Measurements from ENCODE around the gene TMCO6. TPM values are rescaled to one million over a fixed set of nuclear protein-coding genes. Genes with fewer than 3 reads are reported as not detected.
A peak's percentile ranks its signal among the peaks of the same experiment; 100 is the strongest.

TMCO6 gene
- total and polyA plus RNA-seq, 9 of the 15 experiments (the other 6 are each of a cell fraction or from before 2014, with no cell fraction given) = 3.4 to 46.4 (median 16.7) TPM

DNA sequence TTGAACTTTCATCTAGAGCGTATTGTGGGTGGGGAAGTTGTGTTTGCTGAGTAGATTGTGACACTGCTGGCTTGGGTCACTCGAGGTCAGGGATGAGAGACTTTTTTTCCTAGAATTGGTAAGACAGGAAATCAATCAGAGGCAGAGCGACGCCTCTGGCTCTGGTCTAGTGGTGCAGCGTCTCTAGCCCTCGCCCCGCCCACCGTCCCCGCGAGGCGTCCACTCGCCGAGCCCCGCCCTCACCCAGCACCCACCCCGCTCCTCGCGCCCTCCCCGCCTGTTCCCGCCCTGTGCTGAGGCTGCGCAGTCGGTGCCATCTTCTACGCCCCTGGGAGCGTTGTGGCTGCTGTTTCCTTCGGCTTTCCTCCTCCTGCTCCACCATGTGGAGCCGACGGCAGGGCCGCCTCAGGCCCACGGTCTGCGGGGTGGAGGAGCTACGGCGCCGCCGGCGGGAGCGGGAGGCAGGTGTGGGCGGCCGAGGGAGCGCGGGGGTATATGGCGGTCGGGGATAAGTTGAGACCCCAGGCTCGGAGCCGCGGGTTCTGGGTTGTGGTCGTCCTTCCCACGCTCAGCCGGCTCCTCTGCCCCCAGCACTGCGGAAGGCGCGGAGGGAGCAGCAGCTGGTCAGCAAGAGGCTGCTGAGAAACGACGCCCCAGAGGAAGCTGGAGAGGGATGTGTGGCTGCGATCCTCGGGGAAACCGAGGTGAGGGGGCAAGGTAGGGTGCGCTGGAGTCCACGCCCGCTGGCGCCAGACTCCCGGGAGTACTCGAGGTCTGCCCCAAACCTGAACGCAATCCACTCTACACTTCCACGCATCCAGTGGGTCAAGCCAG lies at the start of gene TMCO6 (continued):
- TF ChIP-seq ZNF449 (CRISPR knock-in tag; IDR thresholded peaks at IDR 0.05) (no peak), EGR1 (conservative IDR thresholded peaks at IDR 0.05) (peak; percentile 33), ZBTB5 (IDR thresholded peaks at IDR 0.05) (no peak), SMARCA4 (IDR thresholded peaks at IDR 0.05) (no peak), ZC3H11A (IDR thresholded peaks at IDR 0.05; ENCODE audit: low read depth, low read length) (no peak)
- TF ChIP-seq, protein P1, sequence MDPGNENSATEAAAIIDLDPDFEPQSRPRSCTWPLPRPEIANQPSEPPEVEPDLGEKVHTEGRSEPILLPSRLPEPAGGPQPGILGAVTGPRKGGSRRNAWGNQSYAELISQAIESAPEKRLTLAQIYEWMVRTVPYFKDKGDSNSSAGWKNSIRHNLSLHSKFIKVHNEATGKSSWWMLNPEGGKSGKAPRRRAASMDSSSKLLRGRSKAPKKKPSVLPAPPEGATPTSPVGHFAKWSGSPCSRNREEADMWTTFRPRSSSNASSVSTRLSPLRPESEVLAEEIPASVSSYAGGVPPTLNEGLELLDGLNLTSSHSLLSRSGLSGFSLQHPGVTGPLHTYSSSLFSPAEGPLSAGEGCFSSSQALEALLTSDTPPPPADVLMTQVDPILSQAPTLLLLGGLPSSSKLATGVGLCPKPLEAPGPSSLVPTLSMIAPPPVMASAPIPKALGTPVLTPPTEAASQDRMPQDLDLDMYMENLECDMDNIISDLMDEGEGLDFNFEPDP (CRISPR knock-in tag; IDR thresholded peaks at IDR 0.05) = no peak

All from K562 (cell line).